GM21360 (cell line): ENCODE results near the gene DEPP1.
A peak's percentile ranks its signal among the peaks of the same experiment; 100 is the strongest.
"Not testable (repeated sequence)": the region's sequence is repeated elsewhere in the genome, so short reads cannot be mapped to it uniquely, and the experiment has no call there.

ENCODE experiments used
- ATAC-seq: cut with Tn5 transposase; IDR thresholded peaks from one replicate; pipeline ENCODE4 v1.9.1; 2021; ENCODE audit warnings: mild to moderate bottlenecking, moderate library complexity; ENCODE audit not compliant: unreplicated experiment

The DEPP1 gene

GRCh38 chr10:44978570-44979280 lies at the start of gene DEPP1:
DEPP1 (minus strand) TSS chr10:44978809; CDS start chr10:44978030, 779 bp downstream.
- no peak for ATAC-seq

GRCh38 chr10:45023426-45023825 lies 44.8 kb upstream of the DEPP1 start:
- ATAC-seq: no peak

GRCh38 chr10:45015590-45015989 lies 37.0 kb upstream of the DEPP1 start:
- no peak for ATAC-seq

GRCh38 chr10:45014557-45014956 lies 35.9 kb upstream of the DEPP1 start:
- not testable (repeated sequence) for ATAC-seq

- peak; percentile 67 for ATAC-seq
These were observed 30.0 kb upstream of the DEPP1 start for GRCh38 chr10:45008524-45009161.

GRCh38 chr10:45006276-45007030 lies 27.8 kb upstream of the DEPP1 start:
- no peak for ATAC-seq

- ATAC-seq: no peak
These were observed 26.7 kb upstream of the DEPP1 start for GRCh38 chr10:45005284-45005683.

GRCh38 chr10:45004661-45005060 lies 26.1 kb upstream of the DEPP1 start:
- no peak for ATAC-seq

GRCh38 chr10:45003432-45004000 lies 24.9 kb upstream of the DEPP1 start:
- ATAC-seq: no peak

GRCh38 chr10:45001381-45002148 lies 23.0 kb upstream of the DEPP1 start:
- peak; percentile 67 for ATAC-seq

GRCh38 chr10:45000752-45001380 lies 22.3 kb upstream of the DEPP1 start, which contains the start of gene ZNF22:
ZNF22 (plus strand) TSS chr10:45000923; CDS start chr10:45003369, 2,446 bp downstream.
- peak; percentile 69 for ATAC-seq

GRCh38 chr10:45000138-45000751 lies 21.6 kb upstream of the DEPP1 start:
- no peak for ATAC-seq

- ATAC-seq: no peak
These were observed 19.6 kb upstream of the DEPP1 start for GRCh38 chr10:44998146-44998631.

GRCh38 chr10:44997105-44997748 lies 18.6 kb upstream of the DEPP1 start:
- ATAC-seq: no peak

- ATAC-seq: no peak
These were observed 17.5 kb upstream of the DEPP1 start for GRCh38 chr10:44995914-44996669.

- no peak for ATAC-seq
These were observed 16.9 kb upstream of the DEPP1 start for GRCh38 chr10:44995581-44995913.

- no peak for ATAC-seq
These were observed 16.3 kb upstream of the DEPP1 start for GRCh38 chr10:44994752-44995530.
